Caki2 (cell line): Measurements from ENCODE around the gene RNPC3. TPM values are rescaled to one million over a fixed set of nuclear protein-coding genes. Genes with fewer than 3 reads are reported as not detected.
A peak's percentile ranks its signal among the peaks of the same experiment; 100 is the strongest.

ENCODE experiments used
- DNase-seq: peaks from one replicate; pipeline ENCODE4 v3.0.0-alpha.2; 2015; ENCODE audit warnings: low read depth
- in situ Hi-C: cut with HindIII; loops from 2 replicates; pipeline ENCODE4 v1.10.0; 2016; ENCODE audit warnings: low sequenced_read_pairs, low pct_unique_long_range_greater_than_20kb, mixed read lengths
- total RNA-seq: library from RNA; depleted of rRNA; stranded (reverse); fragments of >200 nt; shearing (Covaris generic); gene quantifications from 2 replicates; pipeline ENCODE4 v1.2.3, GENCODE V29; 2014; ENCODE audit warnings: low replicate concordance; rRNA removed

The RNPC3 gene
- total RNA-seq = 4.1 and 8.3 TPM in 2 replicates

- peak; percentile 87 for DNase-seq
- in situ Hi-C loops = no loop called here
Observed at GRCh38 chr1:103525607-103526507, at the start of gene RNPC3. RNPC3 (plus strand) TSS chr1:103525699; CDS start chr1:103526071, 372 bp downstream.

- in situ Hi-C loops = no loop called here
Observed at GRCh38 chr1:103477101-103477500, 48.4 kb upstream of the RNPC3 start.

GRCh38 chr1:103489935-103490334 is 35.6 kb upstream of the RNPC3 start:
- in situ Hi-C loops = no loop called here
- peak; percentile 65 for DNase-seq

More at GRCh38 chr1:103477101-103477500, 48.4 kb upstream of the RNPC3 start:
- DNase-seq = no peak

- in situ Hi-C loops = no loop called here
- no peak for DNase-seq
Observed at GRCh38 chr1:103492003-103492625, 33.4 kb upstream of the RNPC3 start.

GRCh38 chr1:103496014-103496635 is 29.4 kb upstream of the RNPC3 start:
- no peak for DNase-seq
- in situ Hi-C loops = no loop called here

GRCh38 chr1:103497404-103497803 is 28.1 kb upstream of the RNPC3 start:
- in situ Hi-C loops = no loop called here
- no peak for DNase-seq

- no peak for DNase-seq
- in situ Hi-C loops = no loop called here
Observed at GRCh38 chr1:103509250-103509649, 16.2 kb upstream of the RNPC3 start.

- in situ Hi-C loops = no loop called here
- no peak for DNase-seq
Observed at GRCh38 chr1:103513711-103514110, 11.8 kb upstream of the RNPC3 start.

- peak; percentile 12 for DNase-seq
- in situ Hi-C loops = no loop called here
Observed at GRCh38 chr1:103514920-103515503, 10.5 kb upstream of the RNPC3 start.

- no peak for DNase-seq
- in situ Hi-C loops = no loop called here
Observed at GRCh38 chr1:103516283-103516682, 9.2 kb upstream of the RNPC3 start.

GRCh38 chr1:103516693-103517092 is 8.8 kb upstream of the RNPC3 start:
- no peak for DNase-seq
- in situ Hi-C loops = no loop called here

- in situ Hi-C loops = no loop called here
- no peak for DNase-seq
Observed at GRCh38 chr1:103517380-103518047, 8.0 kb upstream of the RNPC3 start.

- no peak for DNase-seq
- in situ Hi-C loops = no loop called here
Observed at GRCh38 chr1:103520822-103521221, 4.7 kb upstream of the RNPC3 start.

GRCh38 chr1:103523346-103523745 is 2.2 kb upstream of the RNPC3 start:
- DNase-seq = no peak
- in situ Hi-C loops = no loop called here

- peak; percentile 37 for DNase-seq
- in situ Hi-C loops = no loop called here
Observed at GRCh38 chr1:103525114-103525606, 339 bp upstream of the RNPC3 start.

- no peak for DNase-seq
- in situ Hi-C loops = no loop called here
Observed at GRCh38 chr1:103527331-103527730, 1.8 kb downstream of the RNPC3 start.

GRCh38 chr1:103529746-103530145 is 4.2 kb downstream of the RNPC3 start:
- in situ Hi-C loops = no loop called here
- DNase-seq = no peak

GRCh38 chr1:103538226-103538625 is 12.7 kb downstream of the RNPC3 start:
- DNase-seq = no peak
- in situ Hi-C loops = no loop called here
